Measurements from ENCODE around the gene FBXO31. TPM values are rescaled to one million over a fixed set of nuclear protein-coding genes. Genes with fewer than 3 reads are reported as not detected.

FBXO31 gene
- total and polyA plus RNA-seq, 2 of the 13 experiments (the other 11 are each of a cell fraction or from before 2014, with no cell fraction given): 92.4 to 101 TPM

DNA sequence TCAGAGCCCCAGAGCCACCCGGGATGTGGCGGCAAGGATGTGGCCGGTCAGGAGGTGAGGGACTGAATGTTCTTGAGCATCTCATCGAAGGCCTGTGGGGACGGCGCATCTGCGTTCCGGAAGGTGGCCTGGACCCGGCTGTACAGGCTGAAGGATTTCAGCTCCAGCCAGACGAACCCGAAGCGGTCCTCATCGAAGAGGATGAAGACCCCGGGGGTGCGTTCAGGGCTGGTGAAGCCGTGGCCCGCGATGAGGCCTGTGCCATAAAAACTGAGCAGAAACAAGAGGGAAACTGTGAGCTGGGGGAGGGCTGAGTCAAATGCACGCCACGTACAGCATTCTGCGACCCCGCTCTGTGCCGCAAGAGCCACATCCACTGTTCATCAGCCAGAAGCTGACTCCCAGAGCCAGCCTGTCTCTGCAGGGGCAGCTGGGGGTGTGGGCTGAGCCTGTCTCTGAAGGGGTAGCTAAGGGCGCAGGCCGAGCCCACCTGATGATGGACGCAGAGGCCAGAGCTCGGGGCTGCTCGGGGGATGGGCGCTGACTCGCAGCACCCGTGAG is 52.3 kb downstream of the FBXO31 start:
- CTCF ChIA-PET (ENCODE audit: low intra/inter-chr PET ratio, low total read pairs): no interaction called here

More for the DNA sequence above, 52.3 kb downstream of the FBXO31 start:
- 95% methylated on average over 31 of the region's 31 CpGs for WGBS (ENCODE audit: low lambda C conversion rate)
- in situ Hi-C loops (cut with HindIII; ENCODE audit: extremely low pct_ligation_motif_present, low pct_unique_long_range_greater_than_20kb) (no loop called here), intact Hi-C loops (cut with micrococcal nuclease; ENCODE audit: unreplicated experiment) (no loop called here)
- no peak overlapping the region for H3K9ac ChIP-seq (ENCODE audit: insufficient read depth, low read depth, low read length)
- no peak overlapping the region for H2AFZ ChIP-seq (ENCODE audit: low read length)
- no peak for DNase-seq (ENCODE audit: low spot score)
- no peak for TF ChIP-seq ZNF143 (CRISPR knock-in tag; IDR thresholded peaks at IDR 0.05)
- no peak for TF ChIP-seq ATF7-NPFF (CRISPR knock-in tag; IDR thresholded peaks at IDR 0.05; ENCODE audit: low read depth)
- no peak for TF ChIP-seq SYNCRIP (IDR thresholded peaks at IDR 0.05; ENCODE audit: insufficient read depth, low read depth, low read length)
- TF ChIP-seq MYPOP (CRISPR knock-in tag; IDR thresholded peaks at IDR 0.05): no peak
- TF ChIP-seq AGO2 (optimal IDR thresholded peaks at IDR 0.05; ENCODE audit: low read depth, low read length): peak; percentile 93
- no peak for TF ChIP-seq ZSCAN12 (CRISPR knock-in tag; IDR thresholded peaks at IDR 0.05)
- TF ChIP-seq PHF21A (CRISPR knock-in tag; IDR thresholded peaks at IDR 0.05): no peak
- TF ChIP-seq ZNF18 (CRISPR knock-in tag; IDR thresholded peaks at IDR 0.05; ENCODE audit: insufficient replicate concordance): no peak
- TF ChIP-seq AKAP8 (CRISPR knock-in tag; IDR thresholded peaks at IDR 0.05): 0 out of 2 replicates have a peak, but pooled peaks have one; percentile 21
- TF ChIP-seq KDM6A (CRISPR knock-in tag; IDR thresholded peaks at IDR 0.05; ENCODE audit: low read depth): no peak
- TF ChIP-seq, protein P1, sequence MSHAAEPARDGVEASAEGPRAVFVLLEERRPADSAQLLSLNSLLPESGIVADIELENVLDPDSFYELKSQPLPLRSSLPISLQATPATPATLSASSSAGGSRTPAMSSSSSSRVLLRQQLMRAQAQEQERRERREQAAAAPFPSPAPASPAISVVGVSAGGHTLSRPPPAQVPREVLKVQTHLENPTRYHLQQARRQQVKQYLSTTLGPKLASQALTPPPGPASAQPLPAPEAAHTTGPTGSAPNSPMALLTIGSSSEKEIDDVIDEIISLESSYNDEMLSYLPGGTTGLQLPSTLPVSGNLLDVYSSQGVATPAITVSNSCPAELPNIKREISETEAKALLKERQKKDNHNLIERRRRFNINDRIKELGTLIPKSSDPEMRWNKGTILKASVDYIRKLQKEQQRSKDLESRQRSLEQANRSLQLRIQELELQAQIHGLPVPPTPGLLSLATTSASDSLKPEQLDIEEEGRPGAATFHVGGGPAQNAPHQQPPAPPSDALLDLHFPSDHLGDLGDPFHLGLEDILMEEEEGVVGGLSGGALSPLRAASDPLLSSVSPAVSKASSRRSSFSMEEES (CRISPR knock-in tag; IDR thresholded peaks at IDR 0.05): no peak
- TF ChIP-seq RBM22 (optimal IDR thresholded peaks at IDR 0.05; ENCODE audit: low read length): no peak
- TF ChIP-seq POLR2A (IDR thresholded peaks at IDR 0.05; ENCODE audit: insufficient read depth in 1 of 2, low read depth in 2 of 2, low read length in 2 of 2): peak in 1 of 2 experiments; percentile 39; a peak in 1 of 4 replicates
- no peak for TF ChIP-seq KAT2B (IDR thresholded peaks at IDR 0.05; ENCODE audit: borderline replicate concordance, low read depth, low read length)
- TF ChIP-seq THAP7 (CRISPR knock-in tag; IDR thresholded peaks at IDR 0.05): no peak
- no peak for TF ChIP-seq ZNF550 (CRISPR knock-in tag; IDR thresholded peaks at IDR 0.05; ENCODE audit: borderline replicate concordance)
- TF ChIP-seq ZNF616 (CRISPR knock-in tag; IDR thresholded peaks at IDR 0.05; ENCODE audit: low read depth): no peak
- TF ChIP-seq PREB (CRISPR knock-in tag; IDR thresholded peaks at IDR 0.05): no peak
- no peak for TF ChIP-seq KDM1A (CRISPR knock-in tag; IDR thresholded peaks at IDR 0.05)
- ATAC-seq: no peak
- BruUV-seq (replicated peaks): no TSS peak
- POLR2A ChIA-PET: interaction anchor here (1.1 to 3.4 kb wide), 4 partner anchors 48 to 63 kb away, joined by 3 to 20 read pairs (median 4); partner anchors contain the start of gene FBXO31
- no peaks in the 10 kb centered on the region for H3K27me3 ChIP-seq (ENCODE audit: control insufficient read depth in 1 of 2, insufficient read depth in 2 of 2, low read length in 2 of 2)
- no peaks in the 10 kb centered on the region for H3K4me1 ChIP-seq (ENCODE audit: insufficient read depth, low read length)
- peaks cover 11% of the 10 kb centered on the region for H3K79me2 ChIP-seq (ENCODE audit: insufficient read depth, low read length)
- no peak overlapping the region for H3K4me2 ChIP-seq (ENCODE audit: low read depth, low read length)
- no peak overlapping the region for H3K27ac ChIP-seq (ENCODE audit: extremely low read length, insufficient read depth, low read length)
- no peak overlapping the region for H3K4me3 ChIP-seq (replicated peaks in 1 of 3; ENCODE audit: insufficient read depth in 1 of 3, low read depth in 2 of 3, low read length in 3 of 3)
- no peaks in the 10 kb centered on the region for H3K9me3 ChIP-seq (ENCODE audit: low read length)
- H3K36me3 ChIP-seq (replicated peaks in 1 of 2; ENCODE audit: control insufficient read depth in 1 of 2, insufficient read depth in 2 of 2, low read length in 2 of 2): peaks cover 78 to 90% of the 10 kb centered on the region in 2 experiments
- H4K20me1 ChIP-seq (ENCODE audit: insufficient read depth, low read length): peaks cover 86% of the 10 kb centered on the region
- no peak for FAIRE-seq

Measured in HepG2 (cell line).